ENCODE measurements around the gene TBL1X. TPM values are rescaled to one million over a fixed set of nuclear protein-coding genes. Genes with fewer than 3 reads are reported as not detected.

TBL1X gene
- polyA plus RNA-seq, 1 experiment = 24.9 TPM

GRCh38 chrX:9461087-9461486 lies 3.8 kb upstream of the TBL1X start:
- ChIA-PET CTCF (no interaction called here), POLR2A (no interaction called here)
- Histone ChIP-seq H3K4me3 (ENCODE audit: low read depth, low read length) (no peak overlapping the region), H3K9me3 (ENCODE audit: control insufficient read depth, insufficient read depth, low read length) (no peaks in the 10 kb centered on the region; the same call in 1 of the 2 replicates), H3K27me3 (ENCODE audit: control insufficient read depth, insufficient read depth, low read length) (no peaks in the 10 kb centered on the region), H3K27ac (ENCODE audit: low read depth, low read length) (no peak overlapping the region)
- no peak for DNase-seq (ENCODE audit: low read depth, low spot score)
- TF ChIP-seq CTCF (IDR thresholded peaks at IDR 0.05; ENCODE audit: low read depth, low read length) = no peak

GRCh38 chrX:9462456-9462855 lies 2.4 kb upstream of the TBL1X start:
- ChIA-PET CTCF (interaction anchor here (0.7 kb wide), 1 partner anchor 594 kb away, joined by 3 read pairs; no protein-coding TSS in a partner anchor), POLR2A (interaction anchor here (0.7 to 1.7 kb wide), 3 partner anchors 113 to 435 kb away, joined by 3 to 5 read pairs (median 3); no protein-coding TSS in a partner anchor)
- no peak for DNase-seq (ENCODE audit: low read depth, low spot score)
- no peaks in the 10 kb centered on the region; the same call in 1 of the 2 replicates for H3K9me3 ChIP-seq (ENCODE audit: control insufficient read depth, insufficient read depth, low read length)
- no peak overlapping the region for H3K4me3 ChIP-seq (ENCODE audit: low read depth, low read length)
- no peaks in the 10 kb centered on the region for H3K27me3 ChIP-seq (ENCODE audit: control insufficient read depth, insufficient read depth, low read length)
- no peak for TF ChIP-seq CTCF (IDR thresholded peaks at IDR 0.05; ENCODE audit: low read depth, low read length)
- no peak overlapping the region for H3K27ac ChIP-seq (ENCODE audit: low read depth, low read length)

- Histone ChIP-seq H3K27me3 (ENCODE audit: control insufficient read depth, insufficient read depth, low read length) (no peaks in the 10 kb centered on the region), H3K4me3 (ENCODE audit: low read depth, low read length) (peak overlapping the region; percentile 66), H3K9me3 (ENCODE audit: control insufficient read depth, insufficient read depth, low read length) (no peaks in the 10 kb centered on the region; the same call in 1 of the 2 replicates), H3K27ac (ENCODE audit: low read depth, low read length) (peak overlapping the region; percentile 31)
- DNase-seq (ENCODE audit: low read depth, low spot score) = no peak
- ChIA-PET POLR2A (no interaction called here), CTCF (no interaction called here)
- no peak for TF ChIP-seq CTCF (IDR thresholded peaks at IDR 0.05; ENCODE audit: low read depth, low read length)
These were observed 694 bp downstream of the TBL1X start for GRCh38 chrX:9465380-9466123.

- no peak for TF ChIP-seq CTCF (IDR thresholded peaks at IDR 0.05; ENCODE audit: low read depth, low read length)
- no peaks in the 10 kb centered on the region; the same call in 1 of the 2 replicates for H3K9me3 ChIP-seq (ENCODE audit: control insufficient read depth, insufficient read depth, low read length)
- ChIA-PET POLR2A (no interaction called here), CTCF (no interaction called here)
- no peak overlapping the region for H3K27ac ChIP-seq (ENCODE audit: low read depth, low read length)
- H3K4me3 ChIP-seq (ENCODE audit: low read depth, low read length) = peak overlapping the region; percentile 66
- no peak for DNase-seq (ENCODE audit: low read depth, low spot score)
- no peaks in the 10 kb centered on the region for H3K27me3 ChIP-seq (ENCODE audit: control insufficient read depth, insufficient read depth, low read length)
These were observed 1.3 kb downstream of the TBL1X start for GRCh38 chrX:9466124-9466495.

DNA sequence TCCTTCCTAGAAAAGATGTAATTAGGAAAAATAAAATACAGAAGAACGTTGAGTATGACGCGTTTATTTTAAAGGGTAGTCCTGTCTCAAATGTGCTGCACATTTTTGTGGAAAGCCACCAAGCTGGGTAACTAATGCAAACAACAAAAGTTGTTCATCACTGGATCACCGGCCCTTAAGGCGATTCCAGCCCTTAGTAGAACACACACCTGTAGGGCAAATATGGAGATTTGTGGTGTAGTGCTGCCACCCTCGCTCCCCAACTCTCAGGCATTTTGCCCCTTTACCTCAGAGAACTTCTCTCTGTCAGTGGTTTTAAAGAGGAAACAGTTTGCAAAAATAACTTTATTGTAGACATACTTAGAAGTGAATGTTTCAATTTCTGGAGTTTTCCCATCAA lies 1.9 kb downstream of the TBL1X start:
- ChIA-PET CTCF (no interaction called here), POLR2A (interaction anchor here (0.7 kb wide), 1 partner anchor 63 kb away, joined by 4 read pairs; no protein-coding TSS in a partner anchor)
- no peak for TF ChIP-seq CTCF (IDR thresholded peaks at IDR 0.05; ENCODE audit: low read depth, low read length)

More for the DNA sequence above, 1.9 kb downstream of the TBL1X start:
- DNase-seq (ENCODE audit: low read depth, low spot score) = no peak
- peak overlapping the region; percentile 66 for H3K4me3 ChIP-seq (ENCODE audit: low read depth, low read length)
- H3K27ac ChIP-seq (ENCODE audit: low read depth, low read length) = no peak overlapping the region
- no peaks in the 10 kb centered on the region for H3K27me3 ChIP-seq (ENCODE audit: control insufficient read depth, insufficient read depth, low read length)
- H3K9me3 ChIP-seq (ENCODE audit: control insufficient read depth, insufficient read depth, low read length) = no peaks in the 10 kb centered on the region; the same call in 1 of the 2 replicates

Data from AG04450 (cell line).